Peyer's patch (tissue), 4 donors: ENCODE data around the gene RLF. TPM values are rescaled to one million over a fixed set of nuclear protein-coding genes. Genes with fewer than 3 reads are reported as not detected.

Source experiments
- DNase-seq, 3 donors: peaks; one replicate each; pipeline ENCODE4 v3.0.0-alpha.2; 2017 to 2019
- H3K27ac ChIP-seq, 4 donors: fragments of 200-600 bp; sonication (generic); one replicate each; pipeline ENCODE4 v1.5.1; 2016 to 2019
- H3K27me3 ChIP-seq, 2 donors: fragments of 200-600 bp; sonication (generic); one replicate each; pipeline ENCODE4 v1.5.1; 2019
- H3K36me3 ChIP-seq, 3 donors: fragments of 200-600 bp; sonication (generic); one replicate each; pipeline ENCODE4 v1.5.1; 2016 to 2019
- H3K4me1 ChIP-seq, 4 donors: fragments of 200-600 bp; sonication (generic); one replicate each; pipeline ENCODE4 v1.5.1; 2016 to 2019
- H3K4me3 ChIP-seq, 4 donors: fragments of 200-600 bp; sonication (generic); 1 replicate in 3 of 4; 2 replicates in 1 of 4; pipeline ENCODE4 v1.5.1; 2016 to 2019; ENCODE audit warnings: mild to moderate bottlenecking in 1 of 4
- H3K9me3 ChIP-seq, 4 donors: fragments of 200-600 bp; sonication (generic); one replicate each; pipeline ENCODE4 v1.5.1; 2016 to 2019; ENCODE audit warnings: mild to moderate bottlenecking in 1 of 4
- POLR2A ChIP-seq, 2 donors: fragments of 450-650 bp; IDR thresholded peaks; one replicate each; pipeline ENCODE4 v1.5.1; 2017; ENCODE audit warnings: antibody characterized with exemption in 2 of 2, mild to moderate bottlenecking in 2 of 2, moderate library complexity in 2 of 2
- total RNA-seq, 4 donors: library from RNA; depleted of rRNA; stranded (reverse); fragments of >200 nt; gene quantifications; one replicate each; pipeline ENCODE4 v1.1.0, GENCODE V29; 2016
- TF ChIP-seq, protein P1 (sequence below), 6 experiments: fragments of 450-650 bp in 4 of 6; fragments of 200-600 bp in 2 of 6; sonication (generic) in 1 of 6; IDR thresholded peaks; one replicate each; pipeline ENCODE4 v1.5.1; 2017 to 2019; ENCODE audit warnings: antibody characterized with exemption in 6 of 6, mild to moderate bottlenecking in 3 of 6, moderate library complexity in 1 of 6

Gene RLF
- total RNA-seq, 4 donors from 2014 or later, result 10.5 to 15.8 (median 13.4) TPM

GRCh38 chr1:40143891-40144575 is 17.2 kb upstream of the RLF start:
- Histone ChIP-seq H3K9me3 (no peaks in the 10 kb centered on the region), H3K27me3 (no peaks in the 10 kb centered on the region), H3K36me3 (no peaks in the 10 kb centered on the region), H3K4me3 (no peak overlapping the region), H3K27ac (no peak overlapping the region), H3K4me1 (no peaks in the 10 kb centered on the region)
- DNase-seq, result peak; percentile 47 to 83 (median 69)
- TF ChIP-seq POLR2A (IDR thresholded peaks at IDR 0.05), result no peak
- TF ChIP-seq, protein P1, sequence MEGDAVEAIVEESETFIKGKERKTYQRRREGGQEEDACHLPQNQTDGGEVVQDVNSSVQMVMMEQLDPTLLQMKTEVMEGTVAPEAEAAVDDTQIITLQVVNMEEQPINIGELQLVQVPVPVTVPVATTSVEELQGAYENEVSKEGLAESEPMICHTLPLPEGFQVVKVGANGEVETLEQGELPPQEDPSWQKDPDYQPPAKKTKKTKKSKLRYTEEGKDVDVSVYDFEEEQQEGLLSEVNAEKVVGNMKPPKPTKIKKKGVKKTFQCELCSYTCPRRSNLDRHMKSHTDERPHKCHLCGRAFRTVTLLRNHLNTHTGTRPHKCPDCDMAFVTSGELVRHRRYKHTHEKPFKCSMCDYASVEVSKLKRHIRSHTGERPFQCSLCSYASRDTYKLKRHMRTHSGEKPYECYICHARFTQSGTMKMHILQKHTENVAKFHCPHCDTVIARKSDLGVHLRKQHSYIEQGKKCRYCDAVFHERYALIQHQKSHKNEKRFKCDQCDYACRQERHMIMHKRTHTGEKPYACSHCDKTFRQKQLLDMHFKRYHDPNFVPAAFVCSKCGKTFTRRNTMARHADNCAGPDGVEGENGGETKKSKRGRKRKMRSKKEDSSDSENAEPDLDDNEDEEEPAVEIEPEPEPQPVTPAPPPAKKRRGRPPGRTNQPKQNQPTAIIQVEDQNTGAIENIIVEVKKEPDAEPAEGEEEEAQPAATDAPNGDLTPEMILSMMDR (IDR thresholded peaks at IDR 0.05), result peak; percentile 66 to 81 (median 77)

GRCh38 chr1:40151457-40152079 is 9.6 kb upstream of the RLF start:
- DNase-seq, result no peak
- no peaks in the 10 kb centered on the region for H3K27me3 ChIP-seq
- no peaks in the 10 kb centered on the region for H3K36me3 ChIP-seq
- no peak for TF ChIP-seq POLR2A (IDR thresholded peaks at IDR 0.05)
- TF ChIP-seq, protein P1 (IDR thresholded peaks at IDR 0.05), result no peak
- no peaks in the 10 kb centered on the region for H3K9me3 ChIP-seq
- no peaks in the 10 kb centered on the region for H3K4me1 ChIP-seq
- H3K27ac ChIP-seq, result no peak overlapping the region
- H3K4me3 ChIP-seq, result no peak overlapping the region

DNA sequence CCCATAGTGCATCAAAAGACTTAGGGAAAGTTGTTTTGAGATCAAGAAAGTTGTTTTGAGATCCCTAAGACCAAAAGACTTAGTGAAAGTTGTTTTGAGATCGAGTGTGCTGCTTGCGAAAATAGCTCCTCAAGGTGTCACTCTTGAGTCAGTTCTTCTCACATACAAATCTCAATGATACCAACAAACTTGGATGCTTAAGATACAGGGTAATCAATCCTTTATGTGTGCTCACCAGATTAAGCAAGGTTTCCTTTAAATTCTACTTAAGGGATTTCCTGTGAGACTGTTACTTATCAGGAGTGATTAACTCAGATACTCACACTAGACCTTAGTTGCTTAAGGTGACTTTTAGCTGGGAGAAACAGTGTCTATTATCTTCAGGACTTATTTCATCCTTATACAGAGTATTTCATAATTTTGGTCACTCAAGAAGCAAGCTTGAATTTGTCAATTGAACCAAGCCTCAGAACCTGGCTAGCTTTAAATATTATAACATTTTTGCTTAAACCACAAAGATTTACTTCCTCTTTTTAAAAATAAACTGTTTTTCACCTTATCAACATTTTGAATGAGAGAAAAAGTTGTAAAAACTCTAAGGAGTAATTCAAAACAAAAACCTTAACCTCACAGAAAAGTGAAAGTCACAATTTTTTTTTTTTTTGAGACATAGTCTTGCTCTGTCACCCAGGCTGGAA is 8.0 kb upstream of the RLF start:
- Histone ChIP-seq H3K27me3 (no peaks in the 10 kb centered on the region), H3K9me3 (no peaks in the 10 kb centered on the region), H3K36me3 (no peaks in the 10 kb centered on the region), H3K4me3 (no peak overlapping the region), H3K27ac (peak overlapping the region in 2 of 4 donors; percentile 27 to 75), H3K4me1 (no peaks in the 10 kb centered on the region)
- DNase-seq, result peak in 1 of 3 donors; percentile 55
- TF ChIP-seq POLR2A (IDR thresholded peaks at IDR 0.05), result no peak
- TF ChIP-seq, protein P1 (IDR thresholded peaks at IDR 0.05), result peak; percentile 24 to 78 (median 65)

DNA sequence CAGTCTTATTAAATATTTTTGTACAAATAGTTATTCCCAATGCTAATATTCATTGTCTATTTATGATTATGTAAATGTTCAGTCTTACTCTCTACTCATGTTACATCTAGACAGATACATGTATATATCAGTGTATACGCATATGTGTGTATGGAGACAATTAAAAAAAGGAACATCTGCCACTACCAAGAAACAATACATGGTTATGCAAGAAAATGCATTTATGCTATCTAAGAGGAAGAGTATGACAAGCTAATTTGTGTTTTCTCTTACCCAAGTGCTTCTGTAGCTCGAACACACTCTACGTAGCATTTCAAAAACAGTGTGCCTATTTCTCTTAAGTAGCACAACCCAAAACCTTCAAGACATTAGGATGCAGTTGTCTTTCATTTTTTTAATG is 6.1 kb upstream of the RLF start:
- Histone ChIP-seq H3K36me3 (no peaks in the 10 kb centered on the region), H3K9me3 (no peaks in the 10 kb centered on the region), H3K27me3 (no peaks in the 10 kb centered on the region), H3K4me1 (no peaks in the 10 kb centered on the region), H3K4me3 (no peak overlapping the region), H3K27ac (no peak overlapping the region)
- DNase-seq, result no peak
- TF ChIP-seq, protein P1 (IDR thresholded peaks at IDR 0.05), result no peak
- no peak for TF ChIP-seq POLR2A (IDR thresholded peaks at IDR 0.05)

- H3K27me3 ChIP-seq, result no peaks in the 10 kb centered on the region
- H3K4me1 ChIP-seq, result no peaks in the 10 kb centered on the region
- no peak for DNase-seq
- no peaks in the 10 kb centered on the region for H3K9me3 ChIP-seq
- no peaks in the 10 kb centered on the region for H3K36me3 ChIP-seq
- H3K4me3 ChIP-seq, result no peak overlapping the region
- H3K27ac ChIP-seq, result no peak overlapping the region
- TF ChIP-seq, protein P1 (IDR thresholded peaks at IDR 0.05), result no peak
- no peak for TF ChIP-seq POLR2A (IDR thresholded peaks at IDR 0.05)
Observed at GRCh38 chr1:40155910-40156309, 5.3 kb upstream of the RLF start.
